Measurements from ENCODE around the gene HSFX3.
"Not testable (repeated sequence)": the region's sequence is repeated elsewhere in the genome, so short reads cannot be mapped to it uniquely, and the experiment has no call there.

Gene HSFX3

GRCh38 chrX:149545545-149546543, 3.9 kb downstream of the HSFX3 start:
- DNase-seq, result not testable (repeated sequence)

- DNase-seq, result no peak
These were observed 8.1 kb downstream of the HSFX3 start for GRCh38 chrX:149541521-149542047.

- peak; percentile 94 for DNase-seq
These were observed 8.9 kb downstream of the HSFX3 start, which contains the start of gene EOLA1 for GRCh38 chrX:149540621-149541520. TSS of gene EOLA1 (plus strand) at chrX:149541012. CDS start at chrX:149545631, 4,619 bp downstream.

DNA sequence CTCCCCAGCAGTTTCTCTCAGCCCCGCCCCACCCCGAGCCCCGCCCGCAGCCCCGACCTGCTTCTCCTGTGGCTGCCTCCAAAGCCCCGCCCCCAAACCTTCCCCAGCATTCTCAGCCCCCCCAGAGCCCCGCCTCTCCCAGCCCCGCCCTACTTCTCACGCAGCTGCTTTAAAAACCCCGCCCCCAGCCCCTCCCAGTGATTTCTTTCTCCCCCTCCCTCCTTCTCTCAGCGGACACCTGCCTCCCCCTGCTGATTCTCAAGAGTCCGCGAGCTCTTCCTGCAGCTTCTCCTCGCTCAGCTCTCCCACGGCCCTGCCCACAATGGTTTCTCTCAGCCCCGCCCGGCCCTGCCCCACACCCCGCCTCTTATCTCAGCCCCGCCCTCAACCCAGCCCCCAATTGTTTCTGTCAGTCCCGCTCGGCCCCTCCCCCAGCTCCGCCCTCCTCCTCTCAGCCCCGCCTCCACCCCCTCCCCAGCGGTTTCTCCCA, 9.5 kb downstream of the HSFX3 start:
- DNase-seq, result peak; percentile 94

GRCh38 chrX:149539283-149540130, 10.2 kb downstream of the HSFX3 start:
- peak; percentile 89 for DNase-seq

- not testable (repeated sequence) for DNase-seq
These were observed 12.2 kb downstream of the HSFX3 start for GRCh38 chrX:149537474-149537873.

DNA sequence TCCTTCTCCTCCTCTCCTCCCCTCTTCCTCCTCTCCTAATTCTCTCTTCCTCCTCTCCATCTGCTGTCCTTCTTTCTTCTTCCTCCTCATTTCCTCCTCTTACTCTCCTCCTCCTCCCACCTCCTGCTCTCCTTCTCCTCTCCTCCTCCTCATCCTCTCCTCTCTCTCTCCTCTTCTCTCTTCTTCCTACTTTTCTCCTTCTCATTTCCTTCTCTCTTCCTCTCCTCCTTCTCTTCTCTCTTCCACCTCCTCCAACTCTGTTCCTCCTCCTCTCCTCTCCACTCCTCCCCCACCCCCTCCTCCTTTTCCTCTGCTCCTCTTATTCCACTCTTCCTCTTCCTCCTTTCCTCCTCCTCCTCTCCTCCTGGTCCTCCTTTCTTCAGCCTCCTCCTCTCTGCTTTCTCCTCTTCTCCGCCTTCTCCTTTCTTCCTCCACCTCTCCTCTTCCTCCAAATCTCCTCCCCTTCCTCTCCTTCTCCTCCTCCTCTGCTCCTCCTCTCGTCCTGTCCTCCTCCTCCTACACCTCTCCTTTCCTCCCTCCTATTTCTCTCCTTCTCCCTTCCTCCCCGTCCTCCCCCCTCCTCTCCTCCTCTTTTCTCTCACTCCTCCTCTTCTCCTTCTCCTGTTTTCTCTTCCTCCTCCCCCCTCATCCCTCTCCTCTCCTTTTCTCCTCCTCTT, 14.7 kb downstream of the HSFX3 start:
- not testable (repeated sequence) for DNase-seq

DNA sequence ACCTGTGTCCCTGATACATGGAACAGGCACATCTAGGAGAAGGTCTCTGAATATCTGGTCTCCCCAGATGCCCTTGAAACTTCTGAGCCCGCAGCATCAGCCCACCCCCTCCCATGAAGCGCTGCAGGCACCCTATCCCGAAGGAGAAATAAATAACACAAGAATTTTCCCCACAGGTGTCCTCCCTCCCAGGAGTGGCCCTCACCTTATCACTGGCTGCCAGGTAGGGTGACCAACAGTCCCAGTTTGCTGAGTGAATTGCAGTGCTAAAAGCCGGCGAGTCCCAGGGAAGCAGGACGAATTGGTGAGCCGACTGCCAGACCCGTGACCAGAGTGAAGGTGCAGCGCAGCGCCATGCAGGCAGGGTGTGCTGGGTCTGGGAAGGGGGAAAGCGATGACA, 15.7 kb downstream of the HSFX3 start:
- not testable (repeated sequence) for DNase-seq

GRCh38 chrX:149532868-149533267, 16.9 kb downstream of the HSFX3 start:
- not testable (repeated sequence) for DNase-seq

GRCh38 chrX:149531599-149531998, 18.1 kb downstream of the HSFX3 start:
- no peak for DNase-seq

DNA sequence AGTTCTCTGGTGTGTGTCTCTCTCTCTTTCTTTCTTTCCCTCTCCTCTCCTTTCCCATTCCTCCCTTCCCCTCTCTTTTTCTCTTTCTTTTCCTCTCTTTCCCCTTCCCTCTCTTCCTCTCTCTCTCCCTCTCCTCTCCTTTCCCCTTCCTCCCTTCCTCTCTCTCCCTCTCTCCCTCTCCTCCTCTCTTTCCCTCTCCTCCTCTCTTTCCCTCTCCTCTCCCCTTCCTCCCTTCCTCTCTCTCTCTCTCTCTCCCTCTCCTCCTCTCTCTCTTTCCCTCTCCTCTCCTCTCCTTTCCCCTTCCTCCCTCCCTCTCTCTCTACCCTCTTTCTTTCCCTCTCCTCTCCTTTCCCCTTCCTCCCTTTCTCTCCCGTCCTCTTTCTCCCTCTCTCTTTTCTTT, 21.3 kb downstream of the HSFX3 start:
- no peak for DNase-seq

DNA sequence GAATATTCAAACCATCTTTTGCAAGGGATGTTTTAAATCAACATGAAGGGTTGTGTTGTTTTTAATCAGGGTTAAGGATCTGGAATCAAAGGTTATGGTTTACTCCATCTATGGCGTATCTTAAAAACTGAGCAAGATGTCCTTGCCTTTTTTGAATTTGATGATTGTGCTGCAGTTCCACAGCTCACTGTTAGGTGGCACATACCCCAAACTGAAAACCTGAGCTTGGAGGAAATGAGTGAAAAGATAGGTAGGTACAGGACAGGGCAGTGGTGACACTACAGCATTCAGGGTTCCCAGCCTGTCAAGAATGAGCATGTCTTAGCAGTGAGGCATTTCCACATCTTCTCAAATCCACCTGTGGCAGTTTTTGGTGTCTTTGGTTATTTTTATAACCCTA, 22.0 kb downstream of the HSFX3 start:
- DNase-seq, result no peak

DNA sequence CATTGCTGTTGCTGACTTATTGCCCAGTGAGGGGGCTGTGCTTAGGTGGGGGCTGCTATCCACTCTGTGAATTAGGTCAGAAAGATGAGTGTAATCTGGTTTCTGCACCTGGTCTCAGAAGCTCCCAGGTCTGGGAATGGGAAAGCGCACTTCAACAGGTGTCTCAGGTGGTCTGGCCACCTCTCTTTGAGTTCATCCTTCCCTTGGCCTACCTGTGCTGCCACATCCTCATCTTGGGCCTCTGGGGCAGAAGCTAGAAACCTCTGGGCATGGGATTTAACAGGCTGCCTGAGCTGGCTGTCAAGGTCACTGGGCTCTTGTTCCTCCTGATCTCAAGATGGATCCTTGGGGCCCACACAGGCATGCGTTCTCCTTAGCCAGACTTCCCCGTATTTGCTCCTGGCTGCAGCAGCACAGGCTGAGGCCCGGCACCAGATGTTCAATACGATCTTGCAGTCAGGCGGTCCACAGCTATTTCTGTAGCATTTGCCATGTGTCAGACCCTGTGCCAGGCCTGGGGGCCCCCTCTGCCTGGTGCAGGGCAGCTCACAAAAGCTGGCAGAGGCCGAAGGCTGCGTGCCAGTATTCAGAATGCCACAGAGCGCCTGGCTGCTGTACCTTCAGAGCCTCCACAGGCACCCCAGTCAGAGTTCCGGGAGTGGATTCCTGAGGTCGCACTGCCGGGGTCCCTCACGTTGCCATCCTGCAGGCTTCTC, 23.2 kb downstream of the HSFX3 start:
- not testable (repeated sequence) for DNase-seq

DNA sequence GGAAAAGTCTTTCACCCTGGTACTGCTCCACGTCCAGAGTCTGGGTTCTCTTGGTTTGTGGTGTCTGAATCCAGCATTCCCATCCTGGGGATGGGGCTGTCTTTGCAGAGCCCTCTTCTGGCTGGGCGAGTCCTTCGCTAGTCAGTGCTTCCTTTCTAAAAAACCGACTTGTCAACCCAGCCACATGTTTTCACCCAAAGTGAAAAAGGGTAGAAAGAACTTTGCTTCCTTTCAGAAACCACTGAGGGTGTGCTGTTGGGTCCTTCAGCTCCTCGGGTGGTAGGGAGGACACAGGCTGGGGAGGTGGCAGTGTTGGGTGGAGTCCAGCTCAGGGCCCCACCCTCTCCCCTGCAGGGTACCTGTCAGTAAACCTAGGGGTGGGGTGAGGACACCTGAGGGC, 23.8 kb downstream of the HSFX3 start:
- DNase-seq, result not testable (repeated sequence)

DNA sequence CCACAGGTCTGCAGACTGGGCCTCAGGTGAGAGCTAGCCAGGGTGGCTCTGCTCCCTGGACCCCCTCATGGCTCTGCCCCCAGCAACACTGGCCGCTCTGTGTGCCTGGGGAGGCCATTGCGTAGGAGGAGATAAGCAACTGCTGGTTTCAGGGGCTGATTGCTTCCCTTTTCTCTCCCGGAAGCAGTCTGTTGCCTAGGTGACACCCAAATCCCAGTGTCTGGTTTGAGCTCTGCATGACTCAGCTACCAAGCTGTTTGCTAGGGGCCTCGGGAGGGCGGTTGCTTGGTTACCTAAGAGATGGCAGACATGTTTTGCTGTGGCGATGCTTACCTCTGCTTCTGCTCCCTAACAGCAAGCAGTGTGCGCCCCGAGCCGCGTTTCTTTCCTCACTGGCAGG, 24.3 kb downstream of the HSFX3 start:
- DNase-seq, result not testable (repeated sequence)

DNA sequence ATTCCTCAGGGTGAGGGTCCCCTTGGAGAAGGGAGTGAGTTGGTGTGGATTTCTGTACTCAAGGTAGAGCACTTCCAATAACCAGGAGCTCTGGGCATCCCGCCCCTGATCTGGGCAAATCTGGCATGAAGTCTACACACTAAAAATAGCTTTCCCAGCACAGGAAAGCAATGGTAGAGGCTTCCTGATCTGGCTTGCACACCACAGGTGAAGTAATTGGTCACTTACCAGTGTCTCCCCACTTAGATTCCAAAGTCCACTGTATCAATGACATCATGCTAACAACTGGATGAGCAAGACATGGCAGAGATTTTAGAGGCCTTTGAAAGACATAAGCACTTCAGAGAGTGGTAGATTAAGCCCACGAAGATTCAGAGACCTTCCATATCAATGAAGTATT, 26.8 kb downstream of the HSFX3 start:
- no peak for DNase-seq

DNA sequence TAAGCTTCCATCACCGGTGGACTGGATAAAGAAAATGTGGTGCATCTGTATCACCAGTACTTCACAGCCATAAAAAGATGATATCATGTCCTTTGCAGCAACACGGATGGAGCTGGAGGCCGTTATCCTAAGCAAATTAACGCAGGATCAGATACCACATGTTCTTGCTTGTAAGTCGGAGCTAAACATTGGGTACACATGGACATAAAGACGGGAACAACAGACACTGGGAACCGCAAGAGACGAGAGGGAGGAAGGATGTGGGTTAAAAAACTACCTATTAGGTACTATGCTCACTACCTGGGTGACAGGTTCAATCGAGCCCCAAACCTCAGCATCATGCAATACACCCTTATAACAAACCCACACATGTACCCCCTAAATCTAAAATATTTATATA, 28.3 kb downstream of the HSFX3 start:
- no peak for DNase-seq

DNA sequence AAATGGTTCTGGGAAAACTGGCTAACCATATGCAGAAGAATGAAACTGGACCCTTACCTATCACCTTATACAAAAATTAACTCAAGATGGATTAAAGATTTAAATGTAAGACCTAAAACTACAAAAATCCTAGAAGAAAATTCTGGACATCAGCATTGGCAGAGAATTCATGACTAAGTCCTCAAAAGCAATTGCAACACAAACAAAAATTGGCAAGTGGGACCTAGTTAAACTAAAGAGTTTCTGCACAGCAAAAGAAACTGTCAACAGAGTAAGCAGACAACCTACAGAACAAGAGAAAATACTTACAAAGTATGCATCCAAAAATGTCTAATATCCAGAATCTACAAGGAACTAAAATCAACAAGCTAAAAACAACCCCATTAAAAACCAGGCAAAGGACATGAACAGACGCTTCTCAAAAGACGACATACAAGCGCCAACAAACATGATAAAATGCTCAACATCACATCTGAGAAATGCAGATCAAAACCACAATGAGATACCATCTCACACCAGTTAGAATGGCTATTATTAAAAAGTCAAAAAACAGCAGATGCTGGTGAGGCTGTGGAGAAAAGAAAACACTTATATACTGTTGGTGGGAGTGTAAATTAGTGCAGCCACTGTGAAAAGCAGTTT, 29.0 kb downstream of the HSFX3 start:
- not testable (repeated sequence) for DNase-seq

- DNase-seq, result no peak
These were observed 31.5 kb downstream of the HSFX3 start for GRCh38 chrX:149518236-149518635.

- no peak for DNase-seq
These were observed 32.4 kb downstream of the HSFX3 start for GRCh38 chrX:149517308-149517707.

Measured in right forelimb (tissue), 1 donor.